Stimulated activated naive CD4-positive, alpha-beta T cell (primary cell): ENCODE data around the gene PIP5K1B.

Experiments used
- DNase-seq, 6 experiments: peaks; one replicate each; lab custom pipeline; 2025; lab: John Stamatoyannopoulos, UW

PIP5K1B gene

DNA sequence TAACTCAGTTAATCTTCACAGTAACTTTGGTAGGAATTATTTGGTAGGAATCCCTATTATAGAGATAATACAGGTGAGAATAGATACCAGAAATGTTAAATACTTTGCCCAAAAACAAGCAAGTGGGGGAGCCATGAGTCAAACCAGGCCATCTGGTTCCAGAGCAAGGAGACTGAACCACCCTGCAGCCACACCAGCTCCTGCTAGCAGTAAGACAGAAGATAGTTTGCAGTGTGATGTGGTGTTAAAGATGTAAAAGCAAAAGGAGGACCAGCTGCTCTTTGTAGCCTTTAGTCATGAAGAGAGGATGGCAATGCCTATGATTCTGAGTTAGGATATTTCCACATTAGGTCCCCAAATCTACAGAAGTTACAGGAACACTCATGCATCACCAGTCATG, 207.5 kb downstream of the PIP5K1B start:
- no peak for DNase-seq

GRCh38 chr9:68913054-68913453, 208.0 kb downstream of the PIP5K1B start:
- DNase-seq, result no peak

DNA sequence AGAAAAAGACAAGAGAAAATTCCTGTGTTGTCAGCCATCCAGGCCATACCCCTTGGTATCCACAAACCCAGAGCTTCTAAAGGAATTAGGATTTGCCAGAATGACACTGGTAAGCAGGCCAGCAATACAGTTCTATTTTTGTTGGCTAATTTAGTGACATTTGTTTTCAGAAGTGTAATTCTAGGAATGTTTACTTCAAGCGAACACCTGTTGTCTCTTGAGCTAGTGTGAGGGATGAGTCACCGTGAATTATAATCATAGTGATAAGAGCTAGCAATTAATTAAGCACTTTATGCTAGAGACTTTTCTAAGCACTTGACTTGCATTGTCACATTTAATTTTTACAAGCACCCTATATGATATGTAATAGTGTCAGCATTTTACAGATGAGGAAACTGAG, 209.7 kb downstream of the PIP5K1B start:
- no peak for DNase-seq

GRCh38 chr9:68919661-68920060, 214.6 kb downstream of the PIP5K1B start:
- DNase-seq, result peak in 1 of 6 experiments; percentile 4

DNA sequence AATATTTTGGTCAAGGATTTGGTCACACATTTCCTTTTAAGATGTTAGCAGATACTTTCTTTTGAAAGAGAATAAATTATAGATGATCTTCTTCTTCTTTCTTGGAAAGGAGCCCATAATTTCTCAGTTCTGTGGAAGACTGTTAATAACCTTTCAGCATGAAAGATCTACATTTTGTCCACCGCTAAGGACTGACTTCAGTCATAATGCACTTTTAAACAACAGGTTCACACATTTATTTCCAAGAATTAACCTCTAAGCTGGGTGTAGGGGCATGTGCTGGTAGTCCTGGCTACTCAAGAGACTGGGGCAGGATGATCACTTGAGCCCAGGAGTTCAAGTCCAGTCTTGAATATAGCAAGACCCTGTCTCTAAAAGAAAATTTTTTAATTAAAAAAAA, 215.9 kb downstream of the PIP5K1B start:
- no peak for DNase-seq

GRCh38 chr9:68923480-68923879, 218.4 kb downstream of the PIP5K1B start:
- DNase-seq, result no peak

- no peak for DNase-seq
These were observed 220.1 kb downstream of the PIP5K1B start for GRCh38 chr9:68925175-68925574.

DNA sequence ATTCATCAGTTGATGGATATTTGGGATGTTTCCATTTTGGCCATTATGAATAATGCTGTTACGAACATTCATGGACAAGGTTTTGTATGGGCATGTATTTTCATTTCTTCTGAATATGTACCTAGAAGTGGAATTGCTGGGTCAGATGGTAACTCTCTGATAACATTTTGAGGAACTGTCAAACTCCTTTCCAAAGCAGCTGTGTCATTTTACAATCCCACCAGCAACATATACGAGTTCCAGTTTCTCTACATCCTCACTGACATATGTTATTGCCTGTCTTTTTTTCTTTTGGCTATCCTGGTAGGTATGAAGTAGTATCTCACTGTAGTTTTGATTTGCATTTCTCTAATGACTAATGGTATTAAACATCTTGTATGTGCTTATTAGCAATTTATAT, 222.1 kb downstream of the PIP5K1B start:
- DNase-seq, result no peak

DNA sequence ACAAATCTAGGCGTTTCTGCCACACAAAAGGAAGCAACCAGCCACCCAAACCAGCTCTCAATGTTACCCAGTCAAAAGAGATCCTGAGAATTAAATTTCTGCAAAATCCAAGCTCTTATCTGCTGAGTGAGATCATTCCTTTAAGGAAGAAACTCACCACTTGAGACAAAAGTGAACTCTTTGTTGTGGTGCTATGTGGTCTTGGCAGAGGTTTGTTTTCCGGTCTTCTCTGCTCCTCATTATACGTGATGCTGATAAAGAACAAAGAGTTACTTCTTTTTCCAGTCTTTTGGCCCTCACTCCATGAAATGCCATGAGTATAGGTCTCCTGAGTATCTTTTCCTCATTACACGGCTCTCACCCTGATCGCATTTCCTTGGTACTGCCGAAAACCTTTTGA, 226.8 kb downstream of the PIP5K1B start:
- peak in 3 of 6 experiments; percentile 2 to 19 (median 8) for DNase-seq

DNA sequence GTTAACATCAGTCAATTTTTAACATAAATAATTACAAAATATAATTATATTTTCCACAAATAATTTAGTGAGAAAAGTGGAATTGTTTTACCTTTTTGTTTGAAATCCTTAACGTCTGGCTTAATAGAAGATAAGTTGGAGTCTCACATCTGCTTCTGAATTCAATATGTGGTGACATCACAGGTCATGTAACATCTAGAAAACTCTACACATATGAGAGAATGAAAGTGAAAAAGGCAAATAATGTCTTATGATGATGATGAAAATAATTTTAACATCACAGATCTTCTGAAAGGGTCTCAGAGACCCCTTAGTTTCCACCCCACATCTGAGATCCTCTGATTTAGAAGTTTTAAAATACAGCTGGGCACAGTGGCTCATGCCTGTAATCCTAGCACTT, 227.4 kb downstream of the PIP5K1B start:
- no peak for DNase-seq

DNA sequence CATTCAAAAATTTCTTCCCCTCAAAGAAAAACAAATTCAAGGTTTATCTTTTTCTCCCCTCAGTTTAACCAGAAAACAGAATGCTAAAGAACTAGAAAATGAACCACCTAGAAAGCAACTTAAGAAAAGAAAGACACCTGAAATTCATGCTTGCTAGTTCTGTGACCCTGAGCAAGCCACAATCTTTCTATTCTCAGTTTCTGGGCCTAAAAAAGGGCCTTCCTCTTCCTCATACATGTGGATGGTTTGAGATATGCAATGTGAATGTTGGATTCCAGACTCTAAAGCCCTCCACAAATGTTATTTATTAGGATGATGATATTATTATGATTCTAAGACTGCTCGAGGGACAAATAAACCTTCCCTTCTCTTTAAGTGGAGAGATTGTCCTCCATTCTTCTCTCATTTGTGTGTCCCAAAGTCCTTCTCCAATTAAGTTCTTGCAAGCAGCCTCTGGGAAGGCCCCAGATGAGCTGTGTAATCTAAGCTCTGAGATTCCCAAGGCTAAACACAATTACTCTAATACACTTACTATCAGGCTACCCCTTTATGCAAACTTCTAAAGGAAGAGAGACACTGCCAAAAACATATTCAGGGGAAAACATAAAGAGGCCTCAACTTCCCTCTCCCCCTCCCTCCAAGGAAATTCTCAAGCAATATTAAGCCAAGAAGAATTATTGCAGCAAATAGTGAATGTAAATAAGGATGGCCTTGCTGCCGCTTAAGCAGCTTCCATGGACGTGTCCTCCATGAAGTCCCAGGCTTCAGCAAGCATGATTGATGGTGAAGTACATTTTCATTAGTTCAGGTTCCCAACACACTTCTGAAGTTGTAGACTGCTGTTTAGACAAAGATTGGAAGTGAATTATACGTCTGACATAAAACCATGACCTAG, 228.6 kb downstream of the PIP5K1B start:
- no peak for DNase-seq

- no peak for DNase-seq
These were observed 229.2 kb downstream of the PIP5K1B start for GRCh38 chr9:68934329-68934644.

DNA sequence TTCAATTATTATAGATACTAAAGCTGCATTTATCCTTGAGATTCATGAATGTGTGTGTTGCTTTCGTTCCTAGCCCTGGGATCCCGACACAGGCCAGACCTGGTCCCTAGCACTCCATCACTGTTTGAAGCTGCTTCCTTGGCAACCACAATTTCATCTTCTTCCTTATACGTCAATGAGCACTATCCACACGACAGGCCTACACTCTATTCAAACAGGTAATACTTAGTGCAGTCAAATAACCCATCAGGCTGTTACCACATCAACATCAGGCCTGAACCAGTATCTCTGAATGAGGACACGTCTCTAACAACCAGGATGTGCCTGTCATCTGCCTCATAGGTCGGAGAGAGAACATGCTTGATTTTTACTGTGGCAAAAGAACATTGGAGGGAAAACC, 235.5 kb downstream of the PIP5K1B start:
- DNase-seq, result no peak

DNA sequence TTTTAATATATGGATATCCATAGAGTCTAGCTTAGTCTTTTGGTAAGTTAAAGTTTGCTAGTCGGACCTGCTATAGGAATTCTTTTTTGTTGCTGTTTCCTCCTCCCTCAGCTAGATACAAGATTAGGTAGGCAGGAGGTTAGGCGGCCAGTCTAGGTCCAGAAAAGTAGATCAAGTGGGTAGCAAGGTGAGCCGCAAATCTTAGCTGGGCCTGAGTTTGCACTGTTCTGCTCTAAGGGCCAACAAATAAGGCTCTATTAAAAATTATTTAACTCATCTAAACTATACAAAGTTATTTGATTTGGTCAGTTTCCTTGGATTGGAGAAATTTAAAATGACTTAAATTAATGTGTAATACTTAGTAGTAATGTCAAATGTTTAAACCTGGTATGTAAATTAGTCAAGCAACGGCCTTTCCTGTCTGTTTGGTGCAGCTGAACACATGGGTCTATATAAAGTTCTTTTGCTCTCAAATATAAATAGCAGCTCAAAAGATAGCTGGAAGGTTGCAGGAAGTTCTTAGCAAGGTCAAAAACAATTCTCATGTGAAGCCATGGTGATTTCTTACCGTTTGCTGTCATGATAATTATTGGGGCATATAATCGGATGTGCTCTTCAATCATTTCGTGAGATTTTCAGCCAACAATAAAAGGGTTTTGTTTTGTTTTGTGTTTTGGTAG, 236.9 kb downstream of the PIP5K1B start:
- DNase-seq, result no peak

DNA sequence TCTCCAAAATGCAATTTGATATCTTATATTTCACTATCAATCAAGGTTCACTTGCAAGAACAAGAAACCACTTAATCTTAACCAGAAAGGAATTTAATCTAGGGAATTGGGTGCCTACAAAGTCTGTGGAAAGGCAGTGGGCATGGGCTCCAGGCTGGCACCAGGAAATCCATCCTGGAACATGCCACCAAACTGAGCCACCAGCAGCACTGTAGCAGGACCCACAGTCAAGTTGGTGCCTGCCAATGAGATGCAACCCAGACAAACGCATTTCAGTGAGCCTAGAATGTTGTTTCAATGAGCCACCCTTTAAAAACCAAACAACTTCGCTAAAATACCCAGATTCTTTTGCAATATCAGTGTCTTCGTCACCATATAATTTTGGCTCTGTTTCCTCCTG, 237.8 kb downstream of the PIP5K1B start:
- no peak for DNase-seq

GRCh38 chr9:68947015-68947414, 242.0 kb downstream of the PIP5K1B start:
- DNase-seq, result no peak

GRCh38 chr9:68947842-68948569, 243.0 kb downstream of the PIP5K1B start:
- DNase-seq, result no peak

GRCh38 chr9:68949271-68950000, 244.4 kb downstream of the PIP5K1B start:
- peak in 4 of 6 experiments; percentile 7 to 30 (median 11) for DNase-seq

GRCh38 chr9:68950188-68950587, 245.1 kb downstream of the PIP5K1B start:
- no peak for DNase-seq

- DNase-seq, result no peak
These were observed 245.6 kb downstream of the PIP5K1B start for GRCh38 chr9:68950689-68951088.

DNA sequence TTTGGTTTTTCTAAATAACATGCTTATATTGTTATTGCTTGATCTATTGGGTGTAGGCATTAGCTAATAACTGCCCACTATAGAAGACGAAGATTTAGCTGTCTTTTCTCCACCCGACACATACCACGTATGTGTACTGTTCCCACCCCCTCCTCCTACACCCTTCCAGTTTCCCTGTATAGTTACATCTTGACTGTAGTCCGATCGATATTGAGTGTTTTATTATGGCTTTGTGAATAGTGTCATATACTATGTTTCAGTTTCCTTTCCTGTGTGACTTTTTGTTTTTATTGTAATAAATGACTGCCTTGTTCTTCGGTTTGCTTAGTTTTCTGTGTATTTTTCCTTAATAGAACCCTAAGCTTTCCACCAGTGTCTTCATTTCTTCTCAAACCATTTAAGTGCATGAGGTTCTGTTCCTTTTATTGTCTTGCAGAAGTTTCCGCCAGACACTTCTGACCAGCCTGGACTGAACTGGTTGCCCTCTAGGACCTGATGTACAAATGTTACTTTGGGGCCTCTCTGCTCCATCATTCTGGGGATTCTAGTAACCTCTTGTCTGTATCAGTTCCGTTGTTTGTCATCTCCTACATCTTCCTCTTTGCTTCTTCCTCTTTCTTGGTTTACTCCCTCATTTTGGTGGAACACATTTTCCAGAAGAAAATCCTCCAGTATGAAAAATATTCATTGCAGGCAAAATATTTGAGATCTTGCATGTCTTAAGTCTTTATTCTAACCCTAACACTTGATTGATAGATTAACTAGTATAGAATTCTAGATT, 247.0 kb downstream of the PIP5K1B start:
- no peak for DNase-seq
